ENCODE measurements around the gene LINGO1. TPM values are rescaled to one million over a fixed set of nuclear protein-coding genes. Genes with fewer than 3 reads are reported as not detected.

The LINGO1 gene
- total RNA-seq, 4 donors from 2014 or later = 0.13 to 1.1 (median 1.0) TPM; not detected in 1

- H3K4me1 ChIP-seq = no peaks in the 10 kb centered on the region
- intact Hi-C loops (cut with DNase I) = no loop called here
- no peaks in the 10 kb centered on the region for H3K36me3 ChIP-seq
- H3K27me3 ChIP-seq = no peaks in the 10 kb centered on the region
- no peak for DNase-seq
- TF ChIP-seq, protein P1, sequence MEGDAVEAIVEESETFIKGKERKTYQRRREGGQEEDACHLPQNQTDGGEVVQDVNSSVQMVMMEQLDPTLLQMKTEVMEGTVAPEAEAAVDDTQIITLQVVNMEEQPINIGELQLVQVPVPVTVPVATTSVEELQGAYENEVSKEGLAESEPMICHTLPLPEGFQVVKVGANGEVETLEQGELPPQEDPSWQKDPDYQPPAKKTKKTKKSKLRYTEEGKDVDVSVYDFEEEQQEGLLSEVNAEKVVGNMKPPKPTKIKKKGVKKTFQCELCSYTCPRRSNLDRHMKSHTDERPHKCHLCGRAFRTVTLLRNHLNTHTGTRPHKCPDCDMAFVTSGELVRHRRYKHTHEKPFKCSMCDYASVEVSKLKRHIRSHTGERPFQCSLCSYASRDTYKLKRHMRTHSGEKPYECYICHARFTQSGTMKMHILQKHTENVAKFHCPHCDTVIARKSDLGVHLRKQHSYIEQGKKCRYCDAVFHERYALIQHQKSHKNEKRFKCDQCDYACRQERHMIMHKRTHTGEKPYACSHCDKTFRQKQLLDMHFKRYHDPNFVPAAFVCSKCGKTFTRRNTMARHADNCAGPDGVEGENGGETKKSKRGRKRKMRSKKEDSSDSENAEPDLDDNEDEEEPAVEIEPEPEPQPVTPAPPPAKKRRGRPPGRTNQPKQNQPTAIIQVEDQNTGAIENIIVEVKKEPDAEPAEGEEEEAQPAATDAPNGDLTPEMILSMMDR (IDR thresholded peaks at IDR 0.05) = no peak
- TF ChIP-seq POLR2A (IDR thresholded peaks at IDR 0.05) = no peak
- H3K9me3 ChIP-seq = no peaks in the 10 kb centered on the region
- H3K4me3 ChIP-seq (replicated peaks in 1 of 3) = no peak overlapping the region
- 68 to 72% methylated on average over 9 to 10 of the region's 12 CpGs for WGBS, 2 donors
- no peak overlapping the region for H3K27ac ChIP-seq
Measured at GRCh38 chr15:77656294-77656693, 23.6 kb upstream of the LINGO1 start.

DNA sequence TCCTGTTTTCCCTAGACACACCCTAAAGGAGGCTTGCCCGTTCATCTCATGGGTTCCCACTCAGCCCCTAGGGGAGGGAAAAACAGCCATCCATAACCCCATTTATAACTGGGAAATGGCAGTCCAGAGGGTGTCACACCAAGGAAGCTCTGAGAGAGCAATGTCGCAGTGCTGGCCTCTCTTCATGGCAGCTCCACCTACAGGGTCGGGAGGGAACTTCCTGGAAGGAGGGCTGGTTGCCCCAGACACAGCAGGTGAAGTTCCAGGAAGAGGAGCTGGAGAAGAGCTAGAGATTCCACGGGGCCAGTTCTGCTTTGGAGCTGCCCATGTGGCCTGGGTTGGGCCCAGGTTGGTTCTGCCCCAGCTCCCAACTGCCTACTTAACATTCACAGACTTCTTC is 22.3 kb upstream of the LINGO1 start:
- intact Hi-C loops (cut with DNase I) = no loop called here

DNA sequence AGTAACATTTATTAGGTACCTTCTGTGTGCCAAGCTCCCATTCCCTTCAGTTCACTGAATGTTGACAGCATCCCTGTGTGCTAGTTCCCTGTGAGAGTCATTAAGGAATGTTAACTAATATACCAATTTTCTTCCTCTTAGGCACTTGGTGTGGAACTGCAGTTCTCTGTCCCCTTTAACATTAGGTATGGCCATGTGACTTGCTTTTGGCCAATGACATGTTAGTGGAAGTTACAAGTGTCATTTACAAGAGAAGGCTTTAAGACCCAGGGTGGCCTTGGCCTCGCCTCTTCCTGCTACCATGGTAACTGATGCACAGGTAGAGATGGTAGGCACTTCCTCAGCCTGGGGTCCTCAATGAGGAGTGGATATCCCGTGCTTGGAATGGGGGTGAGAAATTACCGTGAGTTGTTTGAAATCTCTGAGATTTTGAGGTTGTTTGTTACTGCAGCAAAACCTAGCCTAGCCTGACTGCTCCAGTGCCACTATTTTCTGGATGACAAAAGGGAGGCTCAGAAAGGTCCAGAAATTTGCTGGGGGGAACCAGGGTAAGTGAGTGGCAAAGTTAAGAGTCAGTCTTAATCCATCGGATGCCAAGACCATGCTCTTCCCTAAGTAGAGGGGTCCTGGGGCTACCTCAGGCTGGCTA is 21.2 kb upstream of the LINGO1 start:
- H3K36me3 ChIP-seq = no peaks in the 10 kb centered on the region
- no peak overlapping the region for H3K27ac ChIP-seq
- 79 to 90% methylated on average over 4 of the region's 4 CpGs for WGBS, 2 donors
- intact Hi-C loops (cut with DNase I) = no loop called here
- no peak overlapping the region for H3K4me3 ChIP-seq (replicated peaks in 1 of 3)
- no peak for DNase-seq
- TF ChIP-seq POLR2A (IDR thresholded peaks at IDR 0.05) = no peak
- TF ChIP-seq, protein P1 (IDR thresholded peaks at IDR 0.05) = no peak
- H3K4me1 ChIP-seq = no peaks in the 10 kb centered on the region
- H3K27me3 ChIP-seq = no peaks in the 10 kb centered on the region
- no peaks in the 10 kb centered on the region for H3K9me3 ChIP-seq

More for the DNA sequence above, 22.3 kb upstream of the LINGO1 start:
- no peak for DNase-seq
- Histone ChIP-seq H3K36me3 (no peaks in the 10 kb centered on the region), H3K4me1 (no peaks in the 10 kb centered on the region), H3K27me3 (no peaks in the 10 kb centered on the region), H3K4me3 (replicated peaks in 1 of 3) (no peak overlapping the region), H3K9me3 (no peaks in the 10 kb centered on the region), H3K27ac (no peak overlapping the region)
- TF ChIP-seq, protein P1 (IDR thresholded peaks at IDR 0.05) = no peak
- no peak for TF ChIP-seq POLR2A (IDR thresholded peaks at IDR 0.05)
- 20 to 24% methylated on average over 4 of the region's 4 CpGs for WGBS, 2 donors

GRCh38 chr15:77650265-77650664 is 17.6 kb upstream of the LINGO1 start:
- 55 to 71% methylated on average over 2 of the region's 2 CpGs for WGBS, 2 donors
- DNase-seq = no peak
- no peak overlapping the region for H3K27ac ChIP-seq
- TF ChIP-seq, protein P1 (IDR thresholded peaks at IDR 0.05) = no peak
- TF ChIP-seq POLR2A (IDR thresholded peaks at IDR 0.05) = no peak
- H3K36me3 ChIP-seq = no peaks in the 10 kb centered on the region
- no peaks in the 10 kb centered on the region for H3K27me3 ChIP-seq
- H3K4me3 ChIP-seq (replicated peaks in 1 of 3) = no peak overlapping the region
- intact Hi-C loops (cut with DNase I) = no loop called here
- H3K4me1 ChIP-seq = no peaks in the 10 kb centered on the region
- no peaks in the 10 kb centered on the region for H3K9me3 ChIP-seq

- no peak for DNase-seq
- H3K27ac ChIP-seq = no peak overlapping the region
- 53 to 57% methylated on average over 3 of the region's 3 CpGs for WGBS, 2 donors
- no peaks in the 10 kb centered on the region for H3K9me3 ChIP-seq
- intact Hi-C loops (cut with DNase I) = no loop called here
- no peaks in the 10 kb centered on the region for H3K36me3 ChIP-seq
- H3K27me3 ChIP-seq = no peaks in the 10 kb centered on the region
- no peak overlapping the region for H3K4me3 ChIP-seq (replicated peaks in 1 of 3)
- TF ChIP-seq, protein P1 (IDR thresholded peaks at IDR 0.05) = no peak
- TF ChIP-seq POLR2A (IDR thresholded peaks at IDR 0.05) = no peak
- H3K4me1 ChIP-seq = no peaks in the 10 kb centered on the region
Measured at GRCh38 chr15:77649610-77650009, 16.9 kb upstream of the LINGO1 start.

Data from thyroid gland (tissue), 4 donors.